Measurements from ENCODE around the gene SLC30A3.

SLC30A3 gene

DNA sequence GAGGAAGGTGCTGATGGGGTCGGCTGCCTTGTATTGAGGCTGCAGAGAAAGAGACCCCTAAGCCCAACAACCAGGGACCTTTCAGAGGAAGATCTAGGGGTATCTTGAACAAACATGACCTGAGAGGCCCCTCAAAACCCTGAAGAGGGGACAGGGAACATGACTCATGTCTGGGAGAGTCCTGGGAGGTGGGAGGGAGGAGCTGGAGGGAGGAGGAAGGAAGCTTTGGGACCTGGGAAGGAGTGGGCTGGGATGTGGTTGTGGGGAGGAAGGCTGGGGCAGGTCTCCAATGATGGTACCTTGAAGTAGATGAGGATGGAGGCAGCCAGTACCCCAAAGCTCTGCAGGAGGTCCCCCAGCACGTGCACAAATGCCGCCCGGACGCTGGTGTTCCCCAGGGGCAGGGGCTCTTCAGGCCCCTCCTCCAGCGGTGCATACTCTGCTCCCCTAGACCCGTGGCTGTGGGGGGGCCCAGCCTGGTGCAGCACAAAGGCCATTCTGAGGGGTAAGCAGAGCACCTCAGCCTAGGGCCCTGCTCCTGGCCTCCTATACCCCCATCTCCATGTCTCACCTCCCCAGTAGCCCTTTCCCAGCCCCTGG is 5.9 kb downstream of the SLC30A3 start:
- no peak for DNase-seq

DNA sequence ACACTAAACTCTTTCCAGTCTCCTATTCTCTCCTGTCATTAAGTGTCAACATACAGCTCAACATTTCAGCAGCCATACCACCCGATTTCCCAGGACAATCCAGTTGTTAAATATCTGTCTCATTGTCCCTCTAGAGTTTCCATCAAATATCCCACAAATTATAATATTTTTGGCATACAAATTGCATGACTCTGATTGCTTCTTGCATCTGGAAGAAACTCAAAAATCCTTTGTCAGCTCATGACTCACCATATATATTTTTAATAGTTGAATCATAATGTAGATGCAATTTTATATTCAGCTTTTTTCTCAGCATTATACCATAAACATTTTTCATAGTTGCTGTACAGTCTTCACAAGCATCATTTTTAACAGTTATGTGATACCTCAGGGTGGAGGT is 7.2 kb downstream of the SLC30A3 start:
- no peak for DNase-seq

DNA sequence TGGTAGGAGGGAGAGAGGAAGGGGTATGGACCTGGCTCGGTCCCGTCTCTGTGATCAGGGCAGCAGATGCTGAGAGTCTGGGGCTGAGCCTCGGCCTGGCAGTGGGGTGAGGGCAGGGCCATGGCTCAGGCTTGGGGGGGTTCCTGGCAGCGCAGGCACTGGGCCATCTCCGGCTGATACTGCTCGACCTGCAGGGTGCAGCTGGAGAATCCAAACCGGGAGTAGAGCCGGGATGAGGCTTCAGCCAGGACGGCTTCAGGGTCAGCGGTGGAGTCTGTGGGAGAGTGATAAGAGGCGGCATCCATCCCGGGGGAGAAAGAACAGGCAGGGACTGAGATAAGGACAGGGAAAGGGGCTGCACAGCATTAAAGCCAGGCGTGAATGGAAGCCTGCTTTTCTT is 7.7 kb downstream of the SLC30A3 start:
- DNase-seq: no peak

DNA sequence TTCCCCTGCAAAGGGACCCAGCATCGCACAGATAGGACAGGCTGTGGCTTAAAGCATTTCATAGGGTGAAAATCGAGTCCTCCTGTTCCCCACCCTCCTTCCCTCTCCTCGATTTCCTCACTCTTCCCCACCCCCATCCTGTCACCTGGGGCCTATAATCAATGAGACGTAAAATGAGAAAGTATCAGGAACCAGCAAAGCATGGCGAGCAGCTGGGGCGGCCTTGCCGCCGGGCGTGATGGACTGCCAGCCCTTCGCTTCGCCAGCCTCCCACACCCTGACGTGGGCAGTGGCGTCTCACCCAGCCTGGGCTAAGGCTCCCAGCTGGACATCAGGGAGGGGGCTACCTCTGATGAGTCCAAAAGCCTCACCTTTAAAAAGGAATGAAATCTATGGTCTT is 11.1 kb downstream of the SLC30A3 start:
- DNase-seq: no peak

DNA sequence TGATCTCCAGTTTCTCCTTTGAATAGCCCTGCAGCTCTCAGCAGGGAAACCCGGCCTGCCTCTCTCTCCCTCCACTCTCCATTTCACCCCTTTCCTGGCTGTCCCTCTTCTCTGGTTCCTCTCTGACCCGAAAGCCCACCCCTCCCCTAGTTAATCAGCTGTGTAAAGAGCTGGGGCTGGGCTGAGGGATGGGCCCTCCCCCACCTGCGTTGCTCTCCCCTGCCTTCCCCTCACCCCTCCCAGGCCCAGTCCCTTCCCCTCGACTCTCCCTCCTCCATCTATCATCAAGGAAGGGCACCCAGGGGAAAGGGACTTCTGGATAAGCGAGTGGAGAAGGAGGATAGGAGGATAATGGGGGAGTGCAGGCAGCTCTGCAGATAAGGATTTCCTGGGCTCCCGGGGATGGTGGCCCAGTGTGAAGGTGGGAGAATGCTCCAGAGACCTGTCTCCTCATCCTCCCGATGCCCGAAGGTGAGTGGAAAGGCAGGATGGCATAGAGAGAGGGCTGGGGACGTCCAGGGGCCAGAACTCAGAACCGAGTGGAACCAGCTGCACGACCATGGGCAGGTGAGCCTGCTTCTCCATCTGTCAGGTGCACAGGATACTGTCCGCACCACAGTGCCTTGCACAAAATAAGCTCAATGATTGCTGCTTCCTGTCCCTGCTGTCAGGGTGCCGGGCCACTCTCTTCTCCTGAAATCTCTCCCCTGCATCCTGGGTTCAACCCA is 12.0 kb downstream of the SLC30A3 start:
- no peak for DNase-seq

DNA sequence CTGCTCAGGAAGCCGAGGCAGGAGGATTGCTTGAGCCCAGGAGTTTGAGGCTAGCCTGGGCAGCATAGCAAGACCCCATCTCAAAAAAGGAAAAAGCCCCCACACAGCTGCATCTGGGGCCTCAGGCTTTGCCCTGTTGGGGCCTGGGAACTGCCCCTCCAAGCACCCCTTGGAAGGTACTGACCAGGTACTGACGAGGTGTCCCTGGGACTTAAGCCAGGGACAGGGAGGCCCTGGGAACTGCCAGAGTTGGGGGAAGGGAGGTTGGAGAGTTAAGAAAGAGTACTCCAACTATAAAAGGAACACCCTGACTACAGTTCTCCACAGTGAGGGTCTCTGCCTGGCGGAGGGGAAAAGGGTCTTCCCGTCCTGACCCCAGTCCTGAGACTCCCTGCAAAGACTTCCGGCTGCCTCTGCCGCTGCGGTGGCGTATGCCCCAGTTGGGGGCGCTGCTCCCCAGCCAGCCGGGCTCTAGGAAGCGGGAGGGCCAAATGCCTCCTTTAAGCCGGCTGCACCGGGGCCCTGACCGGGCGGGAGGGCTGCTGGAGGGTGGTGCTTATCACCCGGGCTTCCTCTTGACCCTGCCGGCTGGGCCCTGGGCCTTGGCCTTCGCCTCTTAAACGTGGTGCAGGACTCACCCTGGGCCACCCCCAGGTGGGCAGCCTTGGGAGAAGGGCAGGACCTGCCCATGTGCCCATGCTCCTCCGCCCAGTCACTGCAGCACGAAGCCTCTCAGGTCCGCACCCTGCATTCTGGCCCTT is 12.8 kb downstream of the SLC30A3 start:
- DNase-seq: no peak

DNA sequence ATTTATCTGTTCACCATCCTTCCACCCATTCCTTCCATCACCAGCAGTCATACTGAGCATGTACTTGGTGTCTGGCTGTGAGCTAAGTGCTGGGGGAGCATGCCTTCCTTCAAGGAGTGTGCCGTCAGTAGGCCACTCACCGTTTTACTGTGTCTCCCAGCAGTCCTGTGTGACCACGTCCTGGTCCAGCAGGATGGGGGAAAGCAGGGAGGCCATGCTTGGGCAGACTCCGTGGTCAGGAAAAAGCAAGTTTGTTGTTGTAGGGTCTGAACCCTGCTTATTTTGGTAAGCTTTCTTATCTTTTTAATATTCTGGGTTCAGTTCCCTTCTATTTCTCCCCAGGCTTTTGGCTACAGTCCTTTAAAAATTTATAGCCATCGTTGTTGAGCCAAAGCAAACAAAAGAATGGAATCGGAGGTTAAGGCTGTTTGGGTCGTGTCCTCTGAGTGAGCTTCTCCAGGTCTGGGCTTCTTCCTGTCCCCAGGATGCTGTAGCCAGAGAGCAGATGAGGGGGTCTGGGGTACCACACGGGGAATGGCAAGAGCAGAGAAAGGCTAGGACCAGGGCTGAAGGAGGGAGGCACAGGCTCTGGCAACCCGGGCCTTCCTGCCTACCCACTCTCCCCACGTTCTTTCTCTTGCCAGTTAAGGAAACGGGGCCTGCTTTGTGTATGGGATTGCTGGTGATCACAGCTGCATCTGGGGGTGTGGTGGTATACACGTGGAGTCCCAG is 13.5 kb downstream of the SLC30A3 start:
- no peak for DNase-seq

DNA sequence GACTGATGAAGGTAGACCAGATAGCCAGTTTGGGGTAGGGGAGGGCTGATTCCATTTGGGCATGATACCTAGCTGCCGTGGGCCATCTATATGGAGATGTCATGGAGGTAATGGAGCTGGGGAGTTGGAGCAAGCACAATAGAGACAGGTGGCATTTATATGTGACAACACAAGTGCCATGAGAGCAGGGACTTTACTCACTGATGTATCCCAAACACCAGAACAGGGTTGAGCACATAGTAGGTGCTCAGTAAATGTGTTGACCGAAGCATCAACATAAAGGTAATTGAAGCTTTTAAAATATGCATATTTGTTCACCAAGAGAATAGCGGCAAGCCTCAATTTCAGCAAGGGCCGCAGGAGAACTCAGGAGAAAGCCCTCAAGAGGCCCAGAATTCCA is 15.0 kb downstream of the SLC30A3 start:
- DNase-seq: no peak

DNA sequence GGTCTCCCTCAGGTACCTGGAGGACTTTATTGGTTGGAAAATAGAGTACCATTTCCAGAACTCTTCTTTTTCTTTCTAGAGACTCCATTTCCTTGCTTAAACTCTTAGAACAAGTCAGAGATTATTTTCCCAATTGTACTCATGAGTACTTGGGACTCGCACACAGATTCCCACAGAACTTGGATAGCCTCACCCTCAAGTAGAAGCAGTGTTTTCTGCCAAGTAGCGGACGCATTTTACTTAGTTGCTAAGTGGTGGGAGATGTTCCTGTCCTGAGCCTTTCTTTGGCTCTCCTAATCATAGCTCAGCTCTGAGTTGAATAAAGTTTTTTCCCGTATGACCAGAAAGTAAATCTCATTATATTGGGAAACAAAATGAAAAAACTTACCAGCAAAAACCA is 17.2 kb downstream of the SLC30A3 start:
- no peak for DNase-seq

DNA sequence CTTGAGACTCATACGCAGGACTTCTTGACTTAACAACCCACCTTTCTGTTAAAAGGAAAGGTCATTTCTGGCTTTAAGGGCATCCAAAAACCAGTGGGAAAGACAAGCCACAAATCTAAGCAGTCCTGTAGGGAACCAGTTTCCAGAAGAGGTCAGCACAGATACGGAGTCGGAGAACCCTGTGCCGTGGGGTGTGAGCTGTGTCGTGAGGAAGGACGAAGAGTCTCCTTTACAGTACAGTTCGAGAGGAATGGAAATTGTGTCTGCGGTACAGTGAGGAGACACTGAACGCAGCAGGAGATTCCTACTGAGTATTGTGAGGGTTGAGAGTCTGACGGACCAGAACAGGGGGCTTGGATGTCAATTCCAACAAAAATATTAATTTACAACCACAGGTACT is 17.7 kb downstream of the SLC30A3 start:
- no peak for DNase-seq

DNA sequence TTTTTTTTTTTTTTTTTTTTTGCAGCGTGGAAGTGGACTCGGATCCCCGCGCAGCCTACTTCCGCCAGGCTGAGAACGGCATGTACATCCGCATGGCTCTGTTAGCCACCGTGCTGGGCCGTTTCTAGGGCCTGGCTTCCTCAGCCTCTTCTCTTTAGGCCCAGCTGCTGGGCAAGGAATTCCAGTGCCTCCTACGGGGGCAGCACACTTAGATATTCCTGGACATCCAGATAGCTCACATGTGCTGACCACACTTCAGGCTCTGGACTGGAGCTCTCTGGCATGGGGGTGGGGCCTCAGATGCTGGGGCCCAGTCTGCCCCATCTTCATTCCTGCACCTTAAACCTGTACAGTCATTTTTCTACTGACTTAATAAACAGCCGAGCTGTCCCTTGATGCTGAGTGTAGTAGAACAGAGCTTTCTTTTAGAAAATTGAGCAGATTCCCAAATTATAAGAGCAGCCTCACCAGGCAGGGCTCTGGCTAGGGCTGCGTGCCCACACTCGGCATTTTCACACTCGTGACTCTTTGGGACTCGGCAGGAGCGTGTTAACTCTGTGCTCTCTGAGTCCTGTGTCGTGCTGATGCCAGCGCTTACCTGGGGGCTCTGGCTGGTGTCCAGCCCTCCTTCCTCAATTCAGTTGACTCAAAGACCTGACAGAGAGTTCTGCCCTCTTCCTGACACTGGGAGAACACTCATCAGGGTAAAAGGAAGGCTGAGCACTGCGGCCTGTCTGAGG is 19.3 kb downstream of the SLC30A3 start:
- no peak for DNase-seq

DNA sequence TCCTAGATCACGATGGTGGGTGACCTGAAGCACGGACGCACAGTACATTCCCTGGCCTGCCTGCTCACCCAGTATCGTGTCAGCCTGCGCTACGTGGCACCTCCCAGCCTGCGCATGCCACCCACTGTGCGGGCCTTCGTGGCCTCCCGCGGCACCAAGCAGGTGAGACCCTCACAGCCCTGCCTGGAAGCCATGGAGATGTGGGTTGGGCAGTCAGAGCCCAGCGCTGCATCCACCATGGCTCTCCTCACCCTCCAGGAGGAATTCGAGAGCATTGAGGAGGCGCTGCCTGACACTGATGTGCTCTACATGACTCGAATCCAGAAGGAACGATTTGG is 20.3 kb downstream of the SLC30A3 start:
- DNase-seq: no peak

DNA sequence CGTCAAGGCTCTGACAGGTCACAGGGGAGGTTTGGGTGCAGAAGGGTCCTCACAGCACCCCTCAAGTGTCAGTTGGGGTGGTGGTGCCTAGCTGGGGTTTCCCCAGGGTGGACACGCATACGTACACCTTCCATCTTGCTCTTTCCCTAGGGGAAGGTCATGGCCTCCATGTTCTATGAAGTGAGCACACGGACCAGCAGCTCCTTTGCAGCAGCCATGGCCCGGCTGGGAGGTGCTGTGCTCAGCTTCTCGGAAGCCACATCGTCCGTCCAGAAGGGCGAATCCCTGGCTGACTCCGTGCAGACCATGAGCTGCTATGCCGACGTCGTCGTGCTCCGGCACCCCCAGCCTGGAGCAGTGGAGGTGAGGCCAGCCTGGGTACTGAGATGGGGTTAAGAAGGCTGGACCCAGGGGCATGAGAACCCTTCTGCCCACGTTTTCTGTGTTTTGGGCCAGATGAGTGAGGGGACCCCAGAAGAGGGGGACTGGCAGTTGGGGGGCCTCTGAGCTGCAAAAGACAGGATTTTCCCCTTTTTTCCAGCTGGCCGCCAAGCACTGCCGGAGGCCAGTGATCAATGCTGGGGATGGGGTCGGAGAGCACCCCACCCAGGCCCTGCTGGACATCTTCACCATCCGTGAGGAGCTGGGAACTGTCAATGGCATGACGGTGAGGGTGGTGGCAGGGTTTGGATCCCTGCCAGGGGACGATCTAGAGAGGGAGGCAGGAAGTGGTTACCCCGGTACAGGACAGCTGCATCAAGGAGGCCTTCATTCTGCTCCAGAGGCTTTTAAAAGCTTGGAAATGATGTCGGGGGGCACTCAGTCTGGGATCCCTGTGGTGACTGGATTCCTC is 20.9 kb downstream of the SLC30A3 start:
- no peak for DNase-seq

DNA sequence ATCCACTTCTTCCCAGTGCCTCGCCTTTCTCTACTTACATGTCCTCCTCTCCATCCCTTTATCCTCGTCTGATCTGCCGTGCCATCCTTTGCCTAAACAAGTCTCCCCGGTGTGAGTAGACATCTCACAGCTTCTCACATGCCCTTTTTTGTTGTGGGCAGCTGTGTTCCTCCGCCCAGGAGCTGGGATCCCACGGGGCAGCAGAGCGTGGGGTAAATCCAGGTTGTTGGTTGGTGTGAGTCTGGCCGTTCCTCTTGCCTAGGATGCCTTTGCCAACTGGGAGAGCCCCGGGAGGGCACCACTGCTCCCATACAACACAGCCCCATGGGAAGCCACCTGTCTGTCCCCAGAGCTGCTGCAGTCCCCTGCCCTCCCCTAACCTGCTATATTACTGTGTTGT is 22.4 kb downstream of the SLC30A3 start:
- DNase-seq: no peak

DNA sequence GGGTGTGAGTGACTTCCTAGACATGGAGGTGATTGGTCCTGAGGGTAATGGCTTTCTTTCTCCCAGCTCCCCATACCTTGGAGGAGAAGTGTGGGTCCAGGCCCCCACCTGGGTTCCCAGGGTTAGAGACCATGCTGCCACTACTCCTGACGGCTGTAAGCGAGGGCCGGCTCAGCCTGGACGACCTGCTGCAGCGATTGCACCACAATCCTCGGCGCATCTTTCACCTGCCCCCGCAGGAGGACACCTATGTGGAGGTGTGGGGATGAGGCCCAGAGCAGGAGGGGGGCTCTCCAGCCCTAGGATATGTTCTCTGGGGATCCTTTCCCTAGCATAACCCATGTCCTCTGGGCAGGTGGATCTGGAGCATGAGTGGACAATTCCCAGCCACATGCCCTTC is 23.9 kb downstream of the SLC30A3 start:
- DNase-seq: no peak

DNA sequence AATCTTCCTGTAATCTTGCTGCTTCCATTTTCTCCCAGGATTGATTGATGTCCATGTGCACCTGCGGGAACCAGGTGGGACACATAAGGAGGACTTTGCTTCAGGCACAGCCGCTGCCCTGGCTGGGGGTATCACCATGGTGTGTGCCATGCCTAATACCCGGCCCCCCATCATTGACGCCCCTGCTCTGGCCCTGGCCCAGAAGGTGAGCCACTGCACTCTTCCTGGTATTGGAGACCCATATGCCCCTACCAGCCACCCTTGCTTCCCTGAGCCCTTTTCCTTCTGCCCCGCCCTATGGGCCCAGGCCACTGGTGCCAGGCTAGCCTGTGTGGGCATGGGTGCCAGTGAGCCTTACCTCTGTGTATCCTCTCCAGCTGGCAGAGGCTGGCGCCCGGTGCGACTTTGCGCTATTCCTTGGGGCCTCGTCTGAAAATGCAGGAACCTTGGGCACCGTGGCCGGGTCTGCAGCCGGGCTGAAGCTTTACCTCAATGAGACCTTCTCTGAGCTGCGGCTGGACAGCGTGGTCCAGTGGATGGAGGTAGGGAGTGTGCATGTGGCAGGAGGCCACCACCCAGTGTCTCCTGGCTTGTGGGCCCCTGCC is 25.4 kb downstream of the SLC30A3 start:
- no peak for DNase-seq

DNA sequence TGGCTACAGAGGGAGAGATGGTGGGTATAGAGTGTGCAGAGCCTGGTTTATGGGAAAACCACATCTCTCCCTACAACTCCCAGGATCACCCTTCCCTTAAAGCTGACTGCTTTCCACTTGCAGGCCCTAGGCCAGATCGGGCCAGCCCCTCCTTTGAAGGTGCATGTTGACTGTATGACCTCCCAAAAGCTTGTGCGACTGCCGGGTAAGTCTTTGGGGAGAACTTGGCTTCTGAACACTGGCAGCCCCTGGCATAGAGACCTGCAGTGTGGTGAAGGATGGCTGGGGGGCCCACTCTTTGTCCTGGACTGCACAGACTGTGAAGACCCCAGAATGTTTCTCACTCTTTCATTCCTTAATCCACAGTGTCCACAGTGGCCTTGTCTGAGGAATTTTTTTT is 26.2 kb downstream of the SLC30A3 start:
- DNase-seq: no peak

DNA sequence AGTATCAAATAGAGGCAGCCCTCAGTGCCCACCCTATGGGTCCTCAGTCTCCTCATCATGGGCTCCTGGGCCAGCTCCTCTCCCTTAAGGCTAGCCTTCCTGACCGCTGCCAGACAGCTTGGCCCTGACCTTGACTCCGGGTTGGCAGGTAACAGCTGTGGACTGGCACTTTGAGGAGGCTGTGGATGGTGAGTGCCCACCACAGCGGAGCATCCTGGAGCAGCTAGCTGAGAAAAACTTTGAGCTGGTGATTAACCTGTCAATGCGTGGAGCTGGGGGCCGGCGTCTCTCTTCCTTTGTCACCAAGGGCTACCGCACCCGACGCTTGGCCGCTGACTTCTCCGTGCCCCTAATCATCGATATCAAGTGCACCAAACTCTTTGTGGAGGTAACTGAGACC is 26.7 kb downstream of the SLC30A3 start:
- DNase-seq: no peak

DNA sequence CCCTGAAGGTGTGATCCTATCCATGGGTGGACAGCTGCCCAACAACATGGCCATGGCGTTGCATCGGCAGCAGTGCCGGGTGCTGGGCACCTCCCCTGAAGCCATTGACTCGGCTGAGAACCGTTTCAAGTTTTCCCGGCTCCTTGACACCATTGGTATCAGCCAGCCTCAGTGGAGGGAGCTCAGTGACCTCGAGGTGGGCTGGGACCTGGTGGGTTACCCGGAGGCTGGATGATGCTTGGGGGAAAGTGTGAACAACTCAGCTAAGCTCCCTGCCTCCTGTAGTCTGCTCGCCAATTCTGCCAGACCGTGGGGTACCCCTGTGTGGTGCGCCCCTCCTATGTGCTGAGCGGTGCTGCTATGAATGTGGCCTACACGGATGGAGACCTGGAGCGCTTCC is 29.5 kb downstream of the SLC30A3 start:
- DNase-seq: no peak

DNA sequence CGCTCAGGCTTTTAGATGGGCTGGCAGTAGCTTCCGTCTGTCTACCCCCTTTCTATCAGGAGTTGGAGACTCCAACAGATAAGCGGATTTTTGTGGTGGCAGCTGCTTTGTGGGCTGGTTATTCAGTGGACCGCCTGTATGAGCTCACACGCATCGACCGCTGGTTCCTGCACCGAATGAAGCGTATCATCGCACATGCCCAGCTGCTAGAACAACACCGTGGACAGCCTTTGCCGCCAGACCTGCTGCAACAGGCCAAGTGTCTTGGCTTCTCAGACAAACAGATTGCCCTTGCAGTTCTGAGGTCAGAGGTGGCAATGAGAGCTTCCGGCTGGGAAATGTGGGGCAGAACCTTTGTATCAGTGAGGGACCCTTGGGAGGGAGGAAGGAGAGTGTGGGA is 30.9 kb downstream of the SLC30A3 start:
- no peak for DNase-seq

DNA sequence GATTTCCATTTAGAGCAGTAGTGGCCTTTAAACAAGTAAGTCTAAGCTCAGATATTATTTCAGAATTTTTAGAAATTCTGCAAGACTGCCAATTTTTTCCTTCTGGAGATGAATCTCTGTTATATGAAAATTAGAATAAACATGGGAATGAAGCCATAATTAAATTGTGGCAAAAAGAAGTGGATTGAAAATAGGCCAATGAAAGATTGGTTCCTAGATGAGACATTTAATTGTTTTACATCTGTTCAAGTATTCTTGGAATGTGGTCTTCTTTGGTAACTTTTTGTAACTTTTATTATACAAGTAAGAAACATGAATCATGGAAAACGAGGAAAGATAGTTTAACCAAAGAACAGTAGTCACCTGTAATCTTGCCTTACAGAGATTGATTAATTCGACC is 35.3 kb downstream of the SLC30A3 start:
- no peak for DNase-seq

DNA sequence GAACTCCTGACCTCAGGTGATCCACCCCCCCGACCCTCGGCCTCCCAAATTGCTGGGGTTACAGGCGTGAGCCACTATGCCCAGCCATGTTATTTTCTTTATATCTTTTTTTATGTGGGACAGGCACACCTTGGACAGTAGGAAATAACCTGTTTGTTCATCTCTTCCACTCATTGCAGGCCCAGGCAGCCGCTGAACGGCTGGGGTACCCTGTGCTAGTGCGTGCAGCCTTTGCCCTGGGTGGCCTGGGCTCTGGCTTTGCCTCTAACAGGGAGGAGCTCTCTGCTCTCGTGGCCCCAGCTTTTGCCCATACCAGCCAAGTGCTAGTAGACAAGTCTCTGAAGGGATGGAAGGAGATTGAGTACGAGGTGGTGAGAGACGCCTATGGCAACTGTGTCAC is 37.3 kb downstream of the SLC30A3 start:
- no peak for DNase-seq
